Common myeloid progenitor, CD34-positive (primary cell): ENCODE measurements around the gene CDADC1.

ENCODE experiments used
- CTCF ChIA-PET: fragments of 350-600 bp; sonication (Branson Sonifier 250); formaldehyde crosslinking; loops from one replicate; lab custom pipeline; 2021; ENCODE audit warnings: antibody characterized with exemption; lab: Charles Lee
- POLR2A ChIA-PET: fragments of 350-600 bp; sonication (Branson Sonifier 250); formaldehyde crosslinking; loops from one replicate; lab custom pipeline; 2021; ENCODE audit warnings: antibody characterized with exemption; lab: Charles Lee
- DNase-seq, 3 donors: peaks; one replicate each; pipeline versions ENCODE4 v3.0.0 to v3.0.0-alpha.2; 2013
- H3K27ac ChIP-seq, 2 experiments: 1 replicate in 1 of 2; 2 replicates in 1 of 2; pipeline ENCODE4 v1.7.0; 2013; ENCODE audit warnings: inconsistent platforms in 2 of 2, low read length in 2 of 2, mild to moderate bottlenecking in 2 of 2, low read depth in 1 of 2, moderate library complexity in 1 of 2; ENCODE audit not compliant: severe bottlenecking in 2 of 2, insufficient read depth in 1 of 2, poor library complexity in 1 of 2
- H3K27me3 ChIP-seq, 5 experiments: replicated peaks in 2 of 5; 1 replicate in 3 of 5; 2 replicates in 2 of 5; pipeline versions ENCODE4 v1.6.1 to v1.7.0; 2013; ENCODE audit warnings: low read length in 4 of 5, mild to moderate bottlenecking in 2 of 5, moderate library complexity in 2 of 5, inconsistent platforms in 1 of 5; ENCODE audit not compliant: insufficient read depth in 5 of 5, control insufficient read depth in 4 of 5
- H3K36me3 ChIP-seq, 4 experiments: 1 replicate in 2 of 4; 2 replicates in 2 of 4; pipeline versions ENCODE4 v1.6.1 to v1.7.0; 2013; ENCODE audit warnings: low read length in 3 of 4, control low read depth in 1 of 4, mild to moderate bottlenecking in 1 of 4; ENCODE audit not compliant: control insufficient read depth in 4 of 4, insufficient read depth in 4 of 4
- H3K4me1 ChIP-seq, 4 experiments: 1 replicate in 3 of 4; 2 replicates in 1 of 4; pipeline versions ENCODE4 v1.6.1 to v1.7.1; 2013; ENCODE audit warnings: low read length in 3 of 4, mild to moderate bottlenecking in 3 of 4, control low read depth in 1 of 4, inconsistent platforms in 1 of 4, moderate library complexity in 1 of 4; ENCODE audit not compliant: control insufficient read depth in 4 of 4, insufficient read depth in 4 of 4; ENCODE audit errors: control extremely low read depth in 1 of 4
- H3K4me3 ChIP-seq, 7 experiments: 1 replicate in 4 of 7; 2 replicates in 3 of 7; pipeline versions ENCODE4 v1.5.1 to v1.7.0; 2013; ENCODE audit warnings: mild to moderate bottlenecking in 7 of 7, low read length in 6 of 7, moderate library complexity in 6 of 7, inconsistent platforms in 2 of 7, low read depth in 2 of 7, control low read depth in 1 of 7; ENCODE audit not compliant: insufficient read depth in 4 of 7, control insufficient read depth in 1 of 7; ENCODE audit errors: extremely low read depth in 1 of 7
- H3K9me3 ChIP-seq, 5 experiments: 1 replicate in 4 of 5; 2 replicates in 1 of 5; pipeline versions ENCODE4 v1.6.1 to v1.7.1; 2013; ENCODE audit warnings: low read length in 4 of 5, mild to moderate bottlenecking in 2 of 5, inconsistent platforms in 1 of 5, low read depth in 1 of 5, moderate library complexity in 1 of 5; ENCODE audit not compliant: control insufficient read depth in 4 of 5, insufficient read depth in 2 of 5; ENCODE audit errors: control extremely low read depth in 1 of 5
- WGBS: methylation state at CpG from one replicate; pipeline ENCODE4 v1.1.5; 2013; ENCODE audit not compliant: insufficient coverage; 5-methylcytosine and 5-hydroxymethylcytosine counted together

CDADC1 gene

GRCh38 chr13:49315036-49315565 lies 67.4 kb downstream of the CDADC1 start:
- Histone ChIP-seq H3K9me3 (no peaks in the 10 kb centered on the region), H3K4me1 (peaks cover 0 to 2% (median under 1%) of the 10 kb centered on the region in 4 experiments), H3K36me3 (peaks cover 0 to under 1% (median 0%) of the 10 kb centered on the region in 4 experiments), H3K27me3 (no peaks in the 10 kb centered on the region), H3K27ac (no peak overlapping the region), H3K4me3 (no peak overlapping the region)
- ChIA-PET POLR2A (no interaction called here), CTCF (interaction anchor here (0.5 kb wide), 1 partner anchor 128 kb away, joined by 3 read pairs; no protein-coding TSS in a partner anchor)
- WGBS: 100% methylated on average over 3 of the region's 3 CpGs
- DNase-seq: no peak

- POLR2A ChIA-PET: no interaction called here
- CTCF ChIA-PET: no interaction called here
- DNase-seq: no peak
- Histone ChIP-seq H3K4me3 (no peak overlapping the region), H3K4me1 (peaks cover 0 to 10% (median 4%) of the 10 kb centered on the region in 4 experiments), H3K9me3 (no peaks in the 10 kb centered on the region), H3K27me3 (no peaks in the 10 kb centered on the region), H3K27ac (no peak overlapping the region), H3K36me3 (no peaks in the 10 kb centered on the region)
- 100% methylated on average over 1 of the region's 5 CpGs for WGBS
These were observed 68.2 kb downstream of the CDADC1 start for GRCh38 chr13:49315756-49316482.

GRCh38 chr13:49319551-49319950 lies 71.8 kb downstream of the CDADC1 start:
- peak in 2 of 3 donors; percentile 38 to 65 for DNase-seq
- H3K9me3 ChIP-seq: no peaks in the 10 kb centered on the region
- no peak overlapping the region for H3K4me3 ChIP-seq
- no peak overlapping the region for H3K27ac ChIP-seq
- peaks cover 0 to 16% (median 5%) of the 10 kb centered on the region in 4 experiments for H3K4me1 ChIP-seq
- H3K36me3 ChIP-seq: no peaks in the 10 kb centered on the region
- CTCF ChIA-PET: interaction anchor here (0.6 kb wide), 1 partner anchor 255 kb away, joined by 4 read pairs; no protein-coding TSS in a partner anchor
- POLR2A ChIA-PET: no interaction called here
- H3K27me3 ChIP-seq: no peaks in the 10 kb centered on the region

GRCh38 chr13:49319951-49320350 lies 72.2 kb downstream of the CDADC1 start:
- POLR2A ChIA-PET: no interaction called here
- Histone ChIP-seq H3K36me3 (no peaks in the 10 kb centered on the region), H3K4me3 (no peak overlapping the region), H3K27ac (no peak overlapping the region), H3K4me1 (peaks cover 0 to 16% (median 5%) of the 10 kb centered on the region in 4 experiments), H3K27me3 (no peaks in the 10 kb centered on the region), H3K9me3 (no peaks in the 10 kb centered on the region)
- DNase-seq: no peak
- WGBS: 88% methylated on average over 1 of the region's 2 CpGs
- CTCF ChIA-PET: interaction anchor here (0.6 kb wide), 1 partner anchor 256 kb away, joined by 4 read pairs; no protein-coding TSS in a partner anchor

- ChIA-PET POLR2A (no interaction called here), CTCF (interaction anchor here (1.0 to 2.3 kb wide), 3 partner anchors 10 to 80 kb away, joined by 3 to 7 read pairs (median 4); no protein-coding TSS in a partner anchor)
- no peak overlapping the region for H3K27ac ChIP-seq
- H3K27me3 ChIP-seq: no peaks in the 10 kb centered on the region
- 100% methylated on average over 1 of the region's 2 CpGs for WGBS
- H3K4me3 ChIP-seq: no peak overlapping the region
- H3K9me3 ChIP-seq: no peaks in the 10 kb centered on the region
- peaks cover 0 to 16% (median 5%) of the 10 kb centered on the region in 4 experiments for H3K4me1 ChIP-seq
- DNase-seq: no peak
- H3K36me3 ChIP-seq: no peaks in the 10 kb centered on the region
These were observed 73.2 kb downstream of the CDADC1 start for GRCh38 chr13:49320975-49321374.

- H3K36me3 ChIP-seq: no peaks in the 10 kb centered on the region
- H3K27ac ChIP-seq: no peak overlapping the region
- H3K4me1 ChIP-seq: peaks cover 0 to 16% (median 5%) of the 10 kb centered on the region in 4 experiments
- H3K27me3 ChIP-seq: no peaks in the 10 kb centered on the region
- ChIA-PET CTCF (interaction anchor here (0.9 to 2.3 kb wide), 4 partner anchors 9 to 42 kb away, joined by 3 to 7 read pairs (median 4); no protein-coding TSS in a partner anchor), POLR2A (interaction anchor here (0.7 kb wide), 1 partner anchor 95 kb away, joined by 3 read pairs; no protein-coding TSS in a partner anchor)
- DNase-seq: no peak
- no peaks in the 10 kb centered on the region for H3K9me3 ChIP-seq
- no peak overlapping the region for H3K4me3 ChIP-seq
- WGBS: 100% methylated on average over 2 of the region's 2 CpGs
These were observed 75.0 kb downstream of the CDADC1 start for GRCh38 chr13:49322702-49323101.

- Histone ChIP-seq H3K9me3 (no peaks in the 10 kb centered on the region), H3K27me3 (no peaks in the 10 kb centered on the region), H3K4me3 (no peak overlapping the region), H3K4me1 (peaks cover 0 to 16% (median 5%) of the 10 kb centered on the region in 4 experiments), H3K36me3 (no peaks in the 10 kb centered on the region), H3K27ac (no peak overlapping the region)
- DNase-seq: no peak
- WGBS: 100% methylated on average over 5 of the region's 7 CpGs
- ChIA-PET CTCF (interaction anchor here (0.9 to 2.3 kb wide), 4 partner anchors 8 to 43 kb away, joined by 3 to 7 read pairs (median 4); no protein-coding TSS in a partner anchor), POLR2A (no interaction called here)
These were observed 75.6 kb downstream of the CDADC1 start for GRCh38 chr13:49323344-49323743.
